A673 (cell line): ENCODE data around the gene GSG1L. TPM values are rescaled to one million over a fixed set of nuclear protein-coding genes. Genes with fewer than 3 reads are reported as not detected.

Experiments
- BruUV-seq: library from RNA; stranded (reverse); fragments of 400-500 nt; replicated peaks from 2 replicates; lab custom pipeline; 2021; lab: Mats Ljungman, UMichigan
- CTCF ChIA-PET: fragments of 300-600 bp; sonication (Branson Sonifier 250); formaldehyde crosslinking; loops from one replicate; lab custom pipeline; 2022; ENCODE audit warnings: antibody characterized with exemption; lab: Charles Lee
- POLR2A ChIA-PET: fragments of 300-600 bp; sonication (Branson Sonifier 250); formaldehyde crosslinking; loops from one replicate; lab custom pipeline; 2022; ENCODE audit warnings: antibody characterized with exemption; ENCODE audit not compliant: low non-redundant PET; lab: Charles Lee
- DNase-seq: peaks from one replicate; pipeline ENCODE4 v3.0.0-alpha.2; 2015; ENCODE audit warnings: low spot score
- H3K27ac ChIP-seq: fragments of 200-600 bp; sonication (generic); 2 replicates; pipeline ENCODE4 v1.5.1; 2016; ENCODE audit warnings: mixed run types, low read depth, mild to moderate bottlenecking, mixed read lengths, antibody characterized with exemption, low read length; ENCODE audit not compliant: poor library complexity, severe bottlenecking
- H3K27me3 ChIP-seq: fragments of 200-600 bp; sonication (generic); replicated peaks from 2 replicates; pipeline ENCODE4 v1.6.1; 2017; ENCODE audit warnings: mixed run types, low read depth, mild to moderate bottlenecking, mixed read lengths, antibody characterized with exemption, low read length; ENCODE audit not compliant: insufficient read depth, poor library complexity
- H3K36me3 ChIP-seq: fragments of 200-600 bp; sonication (generic); 2 replicates; pipeline ENCODE4 v1.6.1; 2016; ENCODE audit warnings: mixed run types, mild to moderate bottlenecking, mixed read lengths, antibody characterized with exemption, low read length; ENCODE audit not compliant: insufficient read depth, poor library complexity, severe bottlenecking
- H3K4me1 ChIP-seq: fragments of 200-600 bp; sonication (generic); 2 replicates; pipeline ENCODE4 v1.6.1; 2017; ENCODE audit warnings: mixed run types, mild to moderate bottlenecking, mixed read lengths, antibody characterized with exemption, low read length; ENCODE audit not compliant: insufficient read depth, poor library complexity, severe bottlenecking
- H3K4me3 ChIP-seq: fragments of 200-600 bp; sonication (generic); 2 replicates; pipeline ENCODE4 v1.5.1; 2016; ENCODE audit warnings: low read depth, mixed run types, mild to moderate bottlenecking, mixed read lengths, low read length; ENCODE audit not compliant: poor library complexity, severe bottlenecking
- H3K9me3 ChIP-seq: fragments of 200-600 bp; sonication (generic); 2 replicates; pipeline ENCODE4 v1.6.1; 2016; ENCODE audit warnings: mixed run types, low read depth, mild to moderate bottlenecking, mixed read lengths, antibody characterized with exemption, low read length; ENCODE audit not compliant: poor library complexity, severe bottlenecking
- CTCF ChIP-seq: fragments of 300-800, 200-600 bp; sonication (generic); conservative IDR thresholded peaks from 2 replicates; pipeline ENCODE4 v1.5.1; 2017; ENCODE audit warnings: low read depth, mild to moderate bottlenecking, antibody characterized with exemption, low read length, moderate library complexity, mixed read lengths
- EZH2 ChIP-seq: fragments of 200-600 bp; sonication (generic); IDR thresholded peaks from 2 replicates; pipeline ENCODE4 v1.6.1; 2017; ENCODE audit warnings: borderline replicate concordance, low read depth, mild to moderate bottlenecking, mixed read lengths, antibody characterized with exemption, low read length; ENCODE audit not compliant: poor library complexity, severe bottlenecking
- intact Hi-C: fragments of 100-400 bp; cut with micrococcal nuclease; formaldehyde crosslinking; loops from one replicate; pipeline ENCODE4 v1.10.0; 2022; ENCODE audit not compliant: unreplicated experiment
- total RNA-seq: library from RNA; stranded (reverse); gene quantifications from 2 replicates; pipeline ENCODE4 v1.2.3, GENCODE V29; 2021

Gene GSG1L
- total RNA-seq, 1 experiment from 2014 or later, result not detected

GRCh38 chr16:27822529-27822928, 241.0 kb downstream of the GSG1L start:
- Histone ChIP-seq H3K9me3 (no peaks in the 10 kb centered on the region), H3K4me1 (no peaks in the 10 kb centered on the region), H3K36me3 (no peaks in the 10 kb centered on the region), H3K27me3 (peaks cover 39% of the 10 kb centered on the region), H3K27ac (no peak overlapping the region), H3K4me3 (no peak overlapping the region)
- no peak for DNase-seq
- TF ChIP-seq EZH2 (no peak), CTCF (no peak)
- CTCF ChIA-PET, result no interaction called here
- no TSS peak for BruUV-seq
- intact Hi-C loops, result no loop called here
- POLR2A ChIA-PET, result no interaction called here

GRCh38 chr16:27820646-27821345, 242.7 kb downstream of the GSG1L start:
- H3K36me3 ChIP-seq, result no peaks in the 10 kb centered on the region
- peaks cover 56% of the 10 kb centered on the region for H3K27me3 ChIP-seq
- no peak for TF ChIP-seq EZH2
- TF ChIP-seq CTCF, result no peak
- no peak overlapping the region for H3K4me3 ChIP-seq
- intact Hi-C loops, result no loop called here
- no peak overlapping the region for H3K27ac ChIP-seq
- ChIA-PET POLR2A (no interaction called here), CTCF (no interaction called here)
- no TSS peak for BruUV-seq
- no peaks in the 10 kb centered on the region for H3K9me3 ChIP-seq
- no peaks in the 10 kb centered on the region for H3K4me1 ChIP-seq
- no peak for DNase-seq

- ChIA-PET POLR2A (no interaction called here), CTCF (no interaction called here)
- Histone ChIP-seq H3K27me3 (peaks cover 56% of the 10 kb centered on the region), H3K4me1 (no peaks in the 10 kb centered on the region), H3K9me3 (no peaks in the 10 kb centered on the region), H3K27ac (no peak overlapping the region), H3K4me3 (no peak overlapping the region), H3K36me3 (no peaks in the 10 kb centered on the region)
- DNase-seq, result no peak
- BruUV-seq, result no TSS peak
- TF ChIP-seq EZH2 (no peak), CTCF (no peak)
- intact Hi-C loops, result no loop called here
These were observed 243.5 kb downstream of the GSG1L start for GRCh38 chr16:27819881-27820610.
